Activated T-helper 2 cell treated with anti-CD3 and anti-CD28 coated beads, Interferon-gamma antibody, Interleukin-2, Interleukin-4, amounts not matched to agents 10 μg/mL and 5 μg/mL and 100 μg/mL, durations not matched to agents 14 hours and 24 hours and 36 hours (primary cell): ENCODE results near the gene FLVCR2. TPM values are rescaled to one million over a fixed set of nuclear protein-coding genes. Genes with fewer than 3 reads are reported as not detected.

ENCODE experiments used
- DNase-seq: peaks from one replicate; pipeline ENCODE4 v3.0.0; 2021; ENCODE audit warnings: low spot score
- H3K27ac Mint-ChIP-seq: one replicate; pipeline ENCODE4 v1.8.0; 2021; ENCODE audit warnings: mixed read lengths
- H3K27me3 Mint-ChIP-seq: one replicate; pipeline ENCODE4 v1.8.0; 2021; ENCODE audit warnings: low read depth, mixed read lengths
- H3K36me3 Mint-ChIP-seq: one replicate; pipeline ENCODE4 v1.8.0; 2021; ENCODE audit warnings: low read depth, mixed read lengths
- H3K4me1 Mint-ChIP-seq: one replicate; pipeline ENCODE4 v1.8.0; 2021; ENCODE audit warnings: low read depth, mixed read lengths
- H3K4me3 Mint-ChIP-seq: one replicate; pipeline ENCODE4 v1.8.0; 2021; ENCODE audit warnings: low read depth, mild to moderate bottlenecking, moderate library complexity, mixed read lengths
- H3K9me3 Mint-ChIP-seq: one replicate; pipeline ENCODE4 v1.8.0; 2021; ENCODE audit warnings: mixed read lengths
- intact Hi-C: fragments of 100-400 bp; cut with micrococcal nuclease; formaldehyde crosslinking; loops from one replicate; pipeline ENCODE4 v1.15.1; 2023
- total RNA-seq: library from RNA; stranded (reverse); gene quantifications from 2 replicates; pipeline ENCODE4 v1.2.3, GENCODE V29; 2022

FLVCR2 gene
- total RNA-seq, 1 donor from 2014 or later = 3.2 TPM

GRCh38 chr14:75626396-75626795 lies 48.0 kb downstream of the FLVCR2 start:
- H3K36me3 Mint-ChIP-seq = no peaks in the 10 kb centered on the region
- H3K4me3 Mint-ChIP-seq = no peak overlapping the region
- no peaks in the 10 kb centered on the region for H3K9me3 Mint-ChIP-seq
- no peaks in the 10 kb centered on the region for H3K4me1 Mint-ChIP-seq
- DNase-seq = no peak
- H3K27me3 Mint-ChIP-seq = peaks cover 2% of the 10 kb centered on the region
- H3K27ac Mint-ChIP-seq = no peak overlapping the region
- intact Hi-C loops = no loop called here

- Mint-ChIP-seq H3K9me3 (no peaks in the 10 kb centered on the region), H3K4me1 (no peaks in the 10 kb centered on the region), H3K27me3 (peaks cover 2% of the 10 kb centered on the region), H3K27ac (no peak overlapping the region), H3K4me3 (no peak overlapping the region), H3K36me3 (no peaks in the 10 kb centered on the region)
- DNase-seq = no peak
- intact Hi-C loops = no loop called here
These were observed 48.4 kb downstream of the FLVCR2 start for GRCh38 chr14:75626863-75627262.

GRCh38 chr14:75627406-75627805 lies 49.0 kb downstream of the FLVCR2 start:
- peaks cover 2% of the 10 kb centered on the region for H3K27me3 Mint-ChIP-seq
- H3K36me3 Mint-ChIP-seq = no peaks in the 10 kb centered on the region
- no peak overlapping the region for H3K4me3 Mint-ChIP-seq
- H3K27ac Mint-ChIP-seq = no peak overlapping the region
- intact Hi-C loops = no loop called here
- H3K9me3 Mint-ChIP-seq = no peaks in the 10 kb centered on the region
- no peaks in the 10 kb centered on the region for H3K4me1 Mint-ChIP-seq
- DNase-seq = no peak

GRCh38 chr14:75628816-75629215 lies 50.4 kb downstream of the FLVCR2 start:
- Mint-ChIP-seq H3K9me3 (no peaks in the 10 kb centered on the region), H3K4me1 (no peaks in the 10 kb centered on the region), H3K36me3 (no peaks in the 10 kb centered on the region), H3K27me3 (peaks cover 2% of the 10 kb centered on the region), H3K27ac (no peak overlapping the region), H3K4me3 (no peak overlapping the region)
- no peak for DNase-seq
- intact Hi-C loops = no loop called here

- no peak for DNase-seq
- H3K4me1 Mint-ChIP-seq = no peaks in the 10 kb centered on the region
- no peak overlapping the region for H3K27ac Mint-ChIP-seq
- H3K36me3 Mint-ChIP-seq = no peaks in the 10 kb centered on the region
- H3K27me3 Mint-ChIP-seq = peaks cover 2% of the 10 kb centered on the region
- no peak overlapping the region for H3K4me3 Mint-ChIP-seq
- H3K9me3 Mint-ChIP-seq = no peaks in the 10 kb centered on the region
- intact Hi-C loops = no loop called here
These were observed 52.5 kb downstream of the FLVCR2 start for GRCh38 chr14:75630695-75631452.

GRCh38 chr14:75631453-75631831 lies 53.0 kb downstream of the FLVCR2 start:
- Mint-ChIP-seq H3K4me1 (no peaks in the 10 kb centered on the region), H3K27ac (no peak overlapping the region), H3K9me3 (no peaks in the 10 kb centered on the region), H3K27me3 (peaks cover 2% of the 10 kb centered on the region), H3K4me3 (no peak overlapping the region), H3K36me3 (no peaks in the 10 kb centered on the region)
- intact Hi-C loops = no loop called here
- no peak for DNase-seq

GRCh38 chr14:75634848-75635247 lies 56.4 kb downstream of the FLVCR2 start:
- Mint-ChIP-seq H3K27ac (no peak overlapping the region), H3K9me3 (no peaks in the 10 kb centered on the region), H3K4me1 (no peaks in the 10 kb centered on the region), H3K36me3 (no peaks in the 10 kb centered on the region), H3K27me3 (no peaks in the 10 kb centered on the region), H3K4me3 (no peak overlapping the region)
- DNase-seq = no peak
- intact Hi-C loops = no loop called here

- Mint-ChIP-seq H3K9me3 (no peaks in the 10 kb centered on the region), H3K4me1 (no peaks in the 10 kb centered on the region)
These were observed 57.8 kb downstream of the FLVCR2 start for GRCh38 chr14:75636100-75636692.

GRCh38 chr14:75640876-75641275 lies 62.5 kb downstream of the FLVCR2 start:
- Mint-ChIP-seq H3K4me1 (no peaks in the 10 kb centered on the region), H3K9me3 (no peaks in the 10 kb centered on the region), H3K27ac (no peak overlapping the region), H3K4me3 (no peak overlapping the region), H3K36me3 (no peaks in the 10 kb centered on the region), H3K27me3 (no peaks in the 10 kb centered on the region)
- intact Hi-C loops = no loop called here
- DNase-seq = no peak

More at GRCh38 chr14:75636100-75636692, 57.8 kb downstream of the FLVCR2 start:
- H3K27ac Mint-ChIP-seq = no peak overlapping the region
- H3K27me3 Mint-ChIP-seq = no peaks in the 10 kb centered on the region
- DNase-seq = no peak
- no peak overlapping the region for H3K4me3 Mint-ChIP-seq
- intact Hi-C loops = no loop called here
- H3K36me3 Mint-ChIP-seq = no peaks in the 10 kb centered on the region

GRCh38 chr14:75643985-75644384 lies 65.6 kb downstream of the FLVCR2 start:
- intact Hi-C loops = no loop called here
- Mint-ChIP-seq H3K4me1 (no peaks in the 10 kb centered on the region), H3K36me3 (peaks cover 8% of the 10 kb centered on the region), H3K27me3 (no peaks in the 10 kb centered on the region), H3K27ac (no peak overlapping the region), H3K4me3 (no peak overlapping the region), H3K9me3 (no peaks in the 10 kb centered on the region)
- no peak for DNase-seq

- intact Hi-C loops = no loop called here
- Mint-ChIP-seq H3K9me3 (no peaks in the 10 kb centered on the region), H3K27me3 (no peaks in the 10 kb centered on the region), H3K36me3 (peaks cover 19% of the 10 kb centered on the region), H3K27ac (no peak overlapping the region), H3K4me1 (no peaks in the 10 kb centered on the region), H3K4me3 (no peak overlapping the region)
- no peak for DNase-seq
These were observed 66.6 kb downstream of the FLVCR2 start for GRCh38 chr14:75645056-75645455.

GRCh38 chr14:75646762-75647161 lies 68.3 kb downstream of the FLVCR2 start:
- no peak for DNase-seq
- H3K27me3 Mint-ChIP-seq = no peaks in the 10 kb centered on the region
- H3K27ac Mint-ChIP-seq = no peak overlapping the region
- H3K4me1 Mint-ChIP-seq = no peaks in the 10 kb centered on the region
- no peak overlapping the region for H3K4me3 Mint-ChIP-seq
- H3K9me3 Mint-ChIP-seq = no peaks in the 10 kb centered on the region
- peaks cover 35% of the 10 kb centered on the region for H3K36me3 Mint-ChIP-seq
- intact Hi-C loops = no loop called here

- Mint-ChIP-seq H3K4me3 (no peak overlapping the region), H3K27ac (no peak overlapping the region), H3K9me3 (no peaks in the 10 kb centered on the region), H3K36me3 (peaks cover 42% of the 10 kb centered on the region), H3K4me1 (no peaks in the 10 kb centered on the region), H3K27me3 (no peaks in the 10 kb centered on the region)
- no peak for DNase-seq
- intact Hi-C loops = no loop called here
These were observed 69.2 kb downstream of the FLVCR2 start for GRCh38 chr14:75647640-75648039.
